Stimulated activated CD8-positive, alpha-beta memory T cell treated with anti-CD3 and anti-CD28 coated beads, Interleukin-4, amount 100 ng/mL, for 1 hour (primary cell): ENCODE data around the gene RNASET2.
A peak's percentile ranks its signal among the peaks of the same experiment; 100 is the strongest.

Experiments
- DNase-seq, 2 donors: peaks; one replicate each; pipeline ENCODE4 v3.0.0-alpha.2; 2020; ENCODE audit warnings: low read depth in 2 of 2, low spot score in 1 of 2

RNASET2 gene

GRCh38 chr6:166970091-166970490 is 13.7 kb upstream of the RNASET2 start:
- no peak for DNase-seq

GRCh38 chr6:166969390-166970002 is 13.1 kb upstream of the RNASET2 start:
- DNase-seq, result no peak

- DNase-seq, result no peak
Observed at GRCh38 chr6:166966268-166966667, 9.9 kb upstream of the RNASET2 start.

GRCh38 chr6:166960609-166960978 is 4.2 kb upstream of the RNASET2 start:
- DNase-seq, result no peak

- no peak for DNase-seq
Observed at GRCh38 chr6:166959911-166960608, 3.7 kb upstream of the RNASET2 start.

GRCh38 chr6:166958926-166959861 is 2.8 kb upstream of the RNASET2 start:
- DNase-seq, result peak in 1 of 2 donors; percentile 33

GRCh38 chr6:166957805-166958076 is 1.4 kb upstream of the RNASET2 start:
- no peak for DNase-seq

GRCh38 chr6:166957087-166957804 is 896 bp upstream of the RNASET2 start:
- DNase-seq, result no peak

- DNase-seq, result no peak
Observed at GRCh38 chr6:166955865-166956443, 396 bp downstream of the RNASET2 start.

- no peak for DNase-seq
Observed at GRCh38 chr6:166955121-166955864, 1.1 kb downstream of the RNASET2 start.

GRCh38 chr6:166954118-166954713 is 2.1 kb downstream of the RNASET2 start:
- DNase-seq, result no peak

- DNase-seq, result no peak
Observed at GRCh38 chr6:166952567-166953486, 3.5 kb downstream of the RNASET2 start.

- DNase-seq, result no peak
Observed at GRCh38 chr6:166952121-166952520, 4.2 kb downstream of the RNASET2 start.

- no peak for DNase-seq
Observed at GRCh38 chr6:166951670-166952060, 4.7 kb downstream of the RNASET2 start.

- peak in 1 of 2 donors; percentile 28 for DNase-seq
Observed at GRCh38 chr6:166950892-166951669, 5.3 kb downstream of the RNASET2 start.

GRCh38 chr6:166950443-166950821 is 5.9 kb downstream of the RNASET2 start:
- DNase-seq, result no peak

- DNase-seq, result no peak
Observed at GRCh38 chr6:166949528-166950442, 6.6 kb downstream of the RNASET2 start.
